ENCODE measurements around the gene NFATC2IP. TPM values are rescaled to one million over a fixed set of nuclear protein-coding genes. Genes with fewer than 3 reads are reported as not detected.

NFATC2IP gene
- total and polyA plus RNA-seq, 2 experiments from 2014 or later, result 17.3 to 19.7 TPM

Other genes with a start within 250 kb of the NFATC2IP start
- 130 and 170 TPM in 2 replicates for gene EIF3C, start 239.5 kb upstream of the NFATC2IP start, total RNA-seq
- 439 and 441 TPM in 2 replicates for gene EIF3C, start 239.5 kb upstream of the NFATC2IP start, polyA plus RNA-seq
- gene NPIPB9, start 199.2 kb upstream of the NFATC2IP start, total RNA-seq, result 3.0 and 3.2 TPM in 2 replicates
- 1.0 and 1.5 TPM in 2 replicates for gene NPIPB9, start 199.2 kb upstream of the NFATC2IP start, polyA plus RNA-seq
- gene ATXN2L, start 127.9 kb upstream of the NFATC2IP start, total RNA-seq, result 29.3 and 50.4 TPM in 2 replicates
- gene ATXN2L, start 127.9 kb upstream of the NFATC2IP start, polyA plus RNA-seq, result 124 and 128 TPM in 2 replicates
- gene TUFM, start 104.6 kb upstream of the NFATC2IP start, total RNA-seq, result 106 and 107 TPM in 2 replicates
- gene TUFM, start 104.6 kb upstream of the NFATC2IP start, polyA plus RNA-seq, result 214 and 244 TPM in 2 replicates
- gene SH2B1, start 87.1 kb upstream of the NFATC2IP start, total RNA-seq, result 15.1 and 22.6 TPM in 2 replicates
- gene SH2B1, start 87.1 kb upstream of the NFATC2IP start, polyA plus RNA-seq, result 25.9 and 29.2 TPM in 2 replicates
- gene ATP2A1, start 72.4 kb upstream of the NFATC2IP start, total RNA-seq, result 0.13 and 0.72 TPM in 2 replicates
- gene ATP2A1, start 72.4 kb upstream of the NFATC2IP start, polyA plus RNA-seq, result 0.49 and 2.3 TPM in 2 replicates
- gene RABEP2, start 25.7 kb upstream of the NFATC2IP start, total RNA-seq, result 27.5 and 37.2 TPM in 2 replicates
- gene RABEP2, start 25.7 kb upstream of the NFATC2IP start, polyA plus RNA-seq, result 25.9 and 30.3 TPM in 2 replicates
- gene CD19, start 19.0 kb upstream of the NFATC2IP start, total RNA-seq, result not detected in 2 replicates
- gene CD19, start 19.0 kb upstream of the NFATC2IP start, polyA plus RNA-seq, result not detected in 2 replicates
- gene SPNS1, start 23.8 kb downstream of the NFATC2IP start, total RNA-seq, result 36.6 and 42.8 TPM in 2 replicates
- 140 and 146 TPM in 2 replicates for gene SPNS1, start 23.8 kb downstream of the NFATC2IP start, polyA plus RNA-seq
- gene LAT, start 34.1 kb downstream of the NFATC2IP start, total RNA-seq, result 1.00 and 3.9 TPM in 2 replicates
- gene LAT, start 34.1 kb downstream of the NFATC2IP start, polyA plus RNA-seq, result 2.4 and 6.9 TPM in 2 replicates

All from hepatocyte (in vitro differentiated cells).